Stomach (tissue), 9 donors: ENCODE data around the gene LITAF. TPM values are rescaled to one million over a fixed set of nuclear protein-coding genes. Genes with fewer than 3 reads are reported as not detected.

Source experiments
- DNase-seq, 2 donors: peaks; one replicate each; pipeline versions ENCODE4 v3.0.0 to v3.0.0-alpha.2; 2013 to 2019
- H3K27ac ChIP-seq, 5 donors: fragments of 200-600 bp in 4 of 5; sonication (generic) in 4 of 5; one replicate each; pipeline ENCODE4 v1.5.1; 2013 to 2019; ENCODE audit warnings: mild to moderate bottlenecking in 1 of 5, moderate library complexity in 1 of 5
- H3K27me3 ChIP-seq, 3 donors: fragments of 200-600 bp; sonication (generic); one replicate each; pipeline ENCODE4 v1.5.1; 2017 to 2019; ENCODE audit warnings: mixed run types in 1 of 3
- H3K36me3 ChIP-seq, 4 donors: fragments of 200-600 bp; sonication (generic); 1 replicate in 3 of 4; 2 replicates in 1 of 4; pipeline ENCODE4 v1.5.1; 2016 to 2019
- H3K4me1 ChIP-seq, 4 donors: fragments of 200-600 bp; sonication (generic); one replicate each; pipeline ENCODE4 v1.5.1; 2016 to 2019
- H3K4me3 ChIP-seq, 4 donors: fragments of 200-600 bp; sonication (generic) in 3 of 4; one replicate each; pipeline ENCODE4 v1.5.1; 2016 to 2019; ENCODE audit warnings: mild to moderate bottlenecking in 1 of 4
- H3K9me3 ChIP-seq, 4 donors: fragments of 200-600 bp; sonication (generic); one replicate each; pipeline ENCODE4 v1.5.1; 2016 to 2019
- EP300 ChIP-seq: sonication (generic); formaldehyde crosslinking; IDR thresholded peaks from one replicate; pipeline ENCODE4 v1.6.1; 2017; ENCODE audit warnings: antibody characterized with exemption
- POLR2A ChIP-seq, 4 donors: fragments of 450-650 bp; IDR thresholded peaks; one replicate each; pipeline ENCODE4 v1.6.1; 2016; ENCODE audit warnings: antibody characterized with exemption in 4 of 4, control low read depth in 2 of 4, mild to moderate bottlenecking in 1 of 4, moderate library complexity in 1 of 4
- POLR2AphosphoS5 ChIP-seq, 3 donors: sonication (generic); formaldehyde crosslinking; IDR thresholded peaks; one replicate each; pipeline ENCODE4 v1.6.1; 2016; ENCODE audit warnings: antibody characterized with exemption in 3 of 3
- WGBS, 5 donors: extraction: QIAGEN DNeasy Blood & Tissue Kit in 3 of 5; methylation state at CpG; one replicate each; pipeline versions ENCODE4 v1.1.5 to v1.1.7; 2013 to 2018; 5-methylcytosine and 5-hydroxymethylcytosine counted together
- intact Hi-C: fragments of 100-400 bp; cut with DNase I; formaldehyde crosslinking; loops from one replicate; pipeline ENCODE4 v1.15.1; 2023; ENCODE audit warnings: low total_unique reads
- polyA plus RNA-seq, 3 donors: library from polyadenylated mRNA; stranded (reverse); fragments of 200-250 nt; gene quantifications; one replicate each; pipeline ENCODE4 v1.2.3, GENCODE V29; 2013
- total RNA-seq, 5 donors: library from RNA; depleted of rRNA; stranded (reverse); fragments of >200 nt; gene quantifications; one replicate each; pipeline versions ENCODE4 v1.1.0 to v1.2.3, GENCODE V29; 2014 to 2016
- TF ChIP-seq, protein P1 (sequence below), 7 experiments: fragments of 450-650 bp in 4 of 7; fragments of 200-600 bp in 3 of 7; sonication (generic) in 3 of 7; IDR thresholded peaks; one replicate each; pipeline ENCODE4 v1.5.1; 2016 to 2019; ENCODE audit warnings: antibody characterized with exemption in 7 of 7, control low read depth in 2 of 7, mild to moderate bottlenecking in 1 of 7
- donor health status: healthy with polysubstance abuse.
- donor health status: Bipolar disorder and iron deficiency.
- donor health status: healthy.

The LITAF gene
- total and polyA plus RNA-seq, 8 donors, result 9.8 to 211 (median 60.2) TPM

DNA sequence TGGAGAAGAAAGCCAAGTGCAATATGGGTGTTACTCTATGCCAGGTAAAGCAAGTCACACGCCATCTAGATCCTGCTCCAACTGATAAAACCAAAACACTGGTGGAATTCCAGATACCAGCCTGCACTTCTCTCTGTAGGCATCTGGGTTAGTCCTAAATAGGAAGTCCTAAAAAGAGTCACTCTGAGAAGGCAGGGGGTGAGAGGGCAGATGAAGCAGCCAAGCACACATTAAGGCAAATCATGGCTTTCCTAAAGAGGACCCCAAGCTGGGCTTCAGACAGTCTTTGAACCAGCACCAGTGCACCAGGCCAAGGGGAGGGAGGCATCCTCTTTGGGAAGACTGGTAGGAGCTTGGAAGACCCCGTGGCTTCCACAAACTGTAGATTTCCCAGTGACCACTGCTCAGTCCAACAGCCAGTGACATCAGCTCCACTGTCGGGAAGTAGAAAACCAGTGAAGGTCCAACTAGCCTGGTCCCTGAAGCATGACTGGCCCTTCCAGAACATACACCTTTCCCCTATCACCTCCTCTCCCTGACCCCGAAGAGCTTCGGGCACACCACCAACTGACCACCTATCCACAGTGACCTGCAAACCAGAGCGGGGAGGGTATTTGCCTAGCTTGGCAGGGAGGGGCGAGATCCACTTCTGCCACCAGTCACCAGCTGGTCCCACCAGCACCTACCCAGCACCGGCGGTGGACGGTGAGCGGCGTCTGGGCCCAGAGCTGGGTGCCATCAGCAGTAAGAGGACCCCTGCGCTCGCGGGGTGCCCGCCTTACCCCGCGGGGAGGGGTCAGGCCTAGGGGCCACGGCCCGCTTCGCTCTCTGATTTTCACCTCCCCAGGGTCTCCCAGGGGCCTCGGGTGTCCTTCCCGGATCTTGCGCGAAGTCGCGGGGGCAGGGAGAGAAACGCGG, 1.0 kb downstream of the LITAF start:
- Histone ChIP-seq H3K36me3 (no peaks in the 10 kb centered on the region), H3K4me3 (peak overlapping the region; percentile 72 to 94 (median 84)), H3K9me3 (no peaks in the 10 kb centered on the region), H3K27ac (peak overlapping the region; percentile 95 to 100 (median 97)), H3K4me1 (peaks cover 52 to 65% (median 61%) of the 10 kb centered on the region in 4 donors), H3K27me3 (no peaks in the 10 kb centered on the region)
- 5 to 13% (median 6%) methylated on average over 26 to 29 of the region's 29 CpGs for WGBS, 5 donors
- TF ChIP-seq EP300 (no peak), POLR2A (IDR thresholded peaks at IDR 0.05) (no peak), POLR2AphosphoS5 (IDR thresholded peaks at IDR 0.05) (peak in 2 of 3 donors; percentile 25 to 43)
- TF ChIP-seq, protein P1, sequence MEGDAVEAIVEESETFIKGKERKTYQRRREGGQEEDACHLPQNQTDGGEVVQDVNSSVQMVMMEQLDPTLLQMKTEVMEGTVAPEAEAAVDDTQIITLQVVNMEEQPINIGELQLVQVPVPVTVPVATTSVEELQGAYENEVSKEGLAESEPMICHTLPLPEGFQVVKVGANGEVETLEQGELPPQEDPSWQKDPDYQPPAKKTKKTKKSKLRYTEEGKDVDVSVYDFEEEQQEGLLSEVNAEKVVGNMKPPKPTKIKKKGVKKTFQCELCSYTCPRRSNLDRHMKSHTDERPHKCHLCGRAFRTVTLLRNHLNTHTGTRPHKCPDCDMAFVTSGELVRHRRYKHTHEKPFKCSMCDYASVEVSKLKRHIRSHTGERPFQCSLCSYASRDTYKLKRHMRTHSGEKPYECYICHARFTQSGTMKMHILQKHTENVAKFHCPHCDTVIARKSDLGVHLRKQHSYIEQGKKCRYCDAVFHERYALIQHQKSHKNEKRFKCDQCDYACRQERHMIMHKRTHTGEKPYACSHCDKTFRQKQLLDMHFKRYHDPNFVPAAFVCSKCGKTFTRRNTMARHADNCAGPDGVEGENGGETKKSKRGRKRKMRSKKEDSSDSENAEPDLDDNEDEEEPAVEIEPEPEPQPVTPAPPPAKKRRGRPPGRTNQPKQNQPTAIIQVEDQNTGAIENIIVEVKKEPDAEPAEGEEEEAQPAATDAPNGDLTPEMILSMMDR (IDR thresholded peaks at IDR 0.05), result no peak
- intact Hi-C loops, result no loop called here
- peak; percentile 42 to 59 for DNase-seq

DNA sequence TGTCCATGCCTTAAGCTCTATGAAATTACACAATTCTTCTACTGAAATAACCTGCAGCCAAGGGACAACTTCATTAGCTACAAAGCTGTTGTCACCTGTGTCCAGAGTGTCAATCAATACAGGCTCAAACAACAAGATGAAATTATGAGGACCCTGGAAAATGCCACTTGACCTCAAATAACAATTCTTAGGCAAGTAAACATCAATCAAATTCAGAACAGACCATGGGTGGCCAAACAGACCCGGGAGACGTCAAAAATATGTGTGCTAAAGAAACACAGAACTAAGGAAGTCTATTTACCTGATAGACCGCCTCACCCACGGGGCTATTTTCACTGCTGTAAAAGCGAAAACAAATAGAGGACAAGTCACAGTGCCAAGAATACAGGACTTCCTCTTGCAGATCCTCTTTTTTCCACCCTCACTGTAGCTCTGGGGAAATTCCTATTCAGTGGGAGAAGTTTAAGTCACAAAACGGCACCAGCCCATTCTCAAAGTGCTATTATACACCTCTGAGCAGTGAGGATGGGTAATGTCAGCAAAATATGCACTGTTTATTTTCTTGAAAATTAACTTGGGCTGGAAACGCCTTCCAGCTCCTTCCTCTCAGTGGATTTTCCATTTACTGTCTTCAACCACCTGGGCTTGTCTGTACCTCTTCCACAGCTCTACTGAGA, 2.7 kb downstream of the LITAF start:
- Histone ChIP-seq H3K36me3 (no peaks in the 10 kb centered on the region), H3K9me3 (no peaks in the 10 kb centered on the region), H3K27me3 (no peaks in the 10 kb centered on the region), H3K4me1 (peaks cover 57 to 81% (median 70%) of the 10 kb centered on the region in 4 donors), H3K4me3 (peak overlapping the region; percentile 10 to 89 (median 75)), H3K27ac (peak overlapping the region; percentile 77 to 100 (median 97))
- WGBS, 5 donors, result 4 to 11% (median 6%) methylated on average over 7 of the region's 7 CpGs
- DNase-seq, result peak; percentile 67 to 69
- peak in 2 of 3 donors; percentile 47 to 64 for TF ChIP-seq POLR2AphosphoS5 (IDR thresholded peaks at IDR 0.05)
- TF ChIP-seq EP300, result no peak
- intact Hi-C loops, result no loop called here

DNA sequence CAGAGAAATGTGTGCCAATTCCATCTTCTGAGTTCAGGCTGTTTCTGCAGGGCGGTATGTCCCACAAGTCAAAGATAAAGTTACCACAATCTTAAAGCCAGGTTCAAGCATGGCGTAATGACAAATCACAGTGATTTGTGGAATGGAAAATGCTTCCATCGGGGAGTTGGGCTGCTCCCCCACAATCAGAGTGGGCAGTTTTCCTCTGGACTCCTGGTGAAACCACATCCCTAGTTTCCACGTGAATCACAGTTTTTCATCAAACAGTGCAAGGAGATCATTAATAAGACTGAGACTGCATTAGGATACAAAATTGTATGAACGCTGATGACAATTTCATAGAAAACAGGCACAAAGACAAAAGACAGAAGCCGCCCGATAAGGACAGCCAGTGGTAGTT, 3.6 kb downstream of the LITAF start:
- WGBS, 5 donors, result 33 to 54% (median 37%) methylated on average over 7 of the region's 7 CpGs
- Histone ChIP-seq H3K4me3 (peak overlapping the region in 2 of 4 donors; percentile 72 to 89), H3K36me3 (no peaks in the 10 kb centered on the region), H3K27me3 (no peaks in the 10 kb centered on the region), H3K4me1 (peaks cover 57 to 86% (median 72%) of the 10 kb centered on the region in 4 donors), H3K27ac (peak overlapping the region; percentile 46 to 100 (median 97)), H3K9me3 (no peaks in the 10 kb centered on the region)
- intact Hi-C loops, result no loop called here
- TF ChIP-seq EP300, result no peak
- no peak for TF ChIP-seq POLR2A (IDR thresholded peaks at IDR 0.05)
- peak in 1 of 3 donors; percentile 12 for TF ChIP-seq POLR2AphosphoS5 (IDR thresholded peaks at IDR 0.05)
- TF ChIP-seq, protein P1 (IDR thresholded peaks at IDR 0.05), result no peak
- DNase-seq, result peak in 1 of 2 donors; percentile 24

DNA sequence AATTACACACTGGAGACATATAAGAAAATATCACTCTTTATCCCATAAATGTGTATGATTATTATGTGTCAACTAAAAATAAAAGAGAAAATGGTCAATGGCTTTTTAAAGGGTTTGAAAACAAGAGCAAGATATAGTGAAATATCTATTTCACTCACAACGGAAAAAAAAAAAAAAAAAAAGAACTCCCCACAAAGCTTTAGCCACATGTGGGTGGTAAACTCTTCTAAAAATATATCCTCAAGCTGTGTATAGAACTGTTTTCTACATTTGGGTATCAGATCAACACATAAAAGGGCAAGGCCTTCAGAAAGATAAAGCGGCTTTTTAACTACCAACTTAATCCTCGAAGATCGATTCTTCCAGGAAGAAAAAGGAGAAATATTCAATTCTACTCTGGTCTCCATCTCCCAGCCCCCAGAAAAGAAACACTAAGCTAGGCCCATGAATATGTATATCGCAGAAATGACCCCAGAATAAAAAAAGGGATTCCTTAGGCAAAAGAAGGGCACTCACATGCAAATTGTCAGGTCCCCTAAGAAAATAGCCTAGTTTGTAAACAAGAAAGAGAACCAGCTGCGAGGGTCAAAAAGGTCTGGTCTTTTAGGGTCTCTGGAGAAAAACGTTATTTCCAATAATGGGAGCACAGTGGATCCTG, 4.4 kb downstream of the LITAF start:
- H3K4me3 ChIP-seq, result peak overlapping the region in 1 of 4 donors; percentile 89
- WGBS, 5 donors, result 37 to 58% (median 48%) methylated on average over 7 of the region's 7 CpGs
- peak overlapping the region in 4 of 5 donors; percentile 95 to 100 (median 98) for H3K27ac ChIP-seq

More for the DNA sequence above, 4.4 kb downstream of the LITAF start:
- H3K36me3 ChIP-seq, result no peaks in the 10 kb centered on the region
- H3K9me3 ChIP-seq, result no peaks in the 10 kb centered on the region
- intact Hi-C loops, result no loop called here
- TF ChIP-seq POLR2AphosphoS5 (IDR thresholded peaks at IDR 0.05) (no peak), EP300 (no peak)
- TF ChIP-seq, protein P1 (IDR thresholded peaks at IDR 0.05), result no peak
- peaks cover 52 to 85% (median 72%) of the 10 kb centered on the region in 4 donors for H3K4me1 ChIP-seq
- no peak for DNase-seq
- H3K27me3 ChIP-seq, result no peaks in the 10 kb centered on the region
